Liver (tissue), 9 donors: ENCODE data around the gene TLR4. TPM values are rescaled to one million over a fixed set of nuclear protein-coding genes. Genes with fewer than 3 reads are reported as not detected.

Experiments used
- DNase-seq: peaks from one replicate; pipeline ENCODE4 v3.0.0-alpha.2; 2017; ENCODE audit warnings: low spot score
- H3K27ac ChIP-seq, 2 donors: one replicate each; pipeline ENCODE4 v1.7.0; 2013; ENCODE audit warnings: inconsistent platforms in 2 of 2, low read length in 2 of 2, control low read depth in 1 of 2, low read depth in 1 of 2, mild to moderate bottlenecking in 1 of 2
- H3K27me3 ChIP-seq, 4 donors: one replicate each; pipeline versions ENCODE4 v1.6.1 to v1.7.0; 2013; ENCODE audit warnings: low read length in 3 of 4, inconsistent platforms in 1 of 4, mild to moderate bottlenecking in 1 of 4, moderate library complexity in 1 of 4; ENCODE audit not compliant: control insufficient read depth in 4 of 4, insufficient read depth in 4 of 4
- H3K36me3 ChIP-seq, 4 donors: one replicate each; pipeline versions ENCODE4 v1.6.1 to v1.7.0; 2013; ENCODE audit warnings: low read length in 3 of 4, mild to moderate bottlenecking in 3 of 4, low read depth in 1 of 4, moderate library complexity in 1 of 4; ENCODE audit not compliant: control insufficient read depth in 4 of 4, insufficient read depth in 3 of 4
- H3K4me1 ChIP-seq, 4 donors: one replicate each; pipeline versions ENCODE4 v1.6.1 to v1.7.0; 2013; ENCODE audit warnings: low read length in 3 of 4, mild to moderate bottlenecking in 3 of 4, moderate library complexity in 1 of 4; ENCODE audit not compliant: control insufficient read depth in 4 of 4, insufficient read depth in 4 of 4
- H3K4me3 ChIP-seq, 3 donors: one replicate each; pipeline versions ENCODE4 v1.6.1 to v1.7.0; 2013; ENCODE audit warnings: low read length in 3 of 3, control low read depth in 1 of 3, low read depth in 1 of 3, mild to moderate bottlenecking in 1 of 3
- H3K9ac ChIP-seq, 2 donors: one replicate each; pipeline ENCODE4 v1.7.0; 2013; ENCODE audit warnings: low read length in 2 of 2, mild to moderate bottlenecking in 2 of 2, moderate library complexity in 2 of 2, control low read depth in 1 of 2, low read depth in 1 of 2
- H3K9me3 ChIP-seq, 4 donors: one replicate each; pipeline versions ENCODE4 v1.6.1 to v1.7.0; 2013; ENCODE audit warnings: low read length in 3 of 4; ENCODE audit not compliant: control insufficient read depth in 4 of 4
- EGR1 ChIP-seq, 2 donors: IDR thresholded peaks; 2 replicates each; pipeline ENCODE4 v1.6.1; 2016 to 2018; ENCODE audit warnings: antibody characterized with exemption in 2 of 2, low read depth in 2 of 2
- FOXA1 ChIP-seq: IDR thresholded peaks from 2 replicates; pipeline ENCODE4 v1.6.1; 2016; ENCODE audit warnings: antibody characterized with exemption
- FOXA2 ChIP-seq: IDR thresholded peaks from 2 replicates; pipeline ENCODE4 v1.6.1; 2016; ENCODE audit warnings: antibody characterized with exemption
- GABPA ChIP-seq, 2 donors: IDR thresholded peaks in 1 of 2; conservative IDR thresholded peaks in 1 of 2; 2 replicates each; pipeline ENCODE4 v1.6.1; 2016; ENCODE audit warnings: antibody characterized with exemption in 2 of 2, mild to moderate bottlenecking in 1 of 2, moderate library complexity in 1 of 2
- HNF4A ChIP-seq, 2 donors: conservative IDR thresholded peaks; 2 replicates each; pipeline ENCODE4 v1.6.1; 2016; ENCODE audit warnings: antibody characterized with exemption in 2 of 2, mild to moderate bottlenecking in 2 of 2
- HNF4G ChIP-seq: IDR thresholded peaks from 2 replicates; pipeline ENCODE4 v1.6.1; 2016; ENCODE audit warnings: antibody characterized with exemption
- JUND ChIP-seq, 2 donors: IDR thresholded peaks; 2 replicates each; pipeline ENCODE4 v1.6.1; 2016; ENCODE audit warnings: antibody characterized with exemption in 2 of 2
- MAX ChIP-seq: IDR thresholded peaks from 2 replicates; pipeline ENCODE4 v1.6.1; 2016; ENCODE audit warnings: antibody characterized with exemption
- NR2F2 ChIP-seq: IDR thresholded peaks from 2 replicates; pipeline ENCODE4 v1.6.1; 2016; ENCODE audit warnings: antibody characterized with exemption
- RAD21 ChIP-seq, 2 donors: IDR thresholded peaks; 2 replicates each; pipeline ENCODE4 v1.6.1; 2016; ENCODE audit warnings: antibody characterized with exemption in 2 of 2, mild to moderate bottlenecking in 2 of 2
- REST ChIP-seq: IDR thresholded peaks from 2 replicates; pipeline ENCODE4 v1.6.1; 2016; ENCODE audit warnings: antibody characterized with exemption, mild to moderate bottlenecking
- RXRA ChIP-seq, 2 donors: IDR thresholded peaks; 2 replicates each; pipeline ENCODE4 v1.6.1; 2017 to 2018; ENCODE audit warnings: antibody characterized with exemption in 2 of 2, mild to moderate bottlenecking in 1 of 2
- SP1 ChIP-seq: IDR thresholded peaks from 2 replicates; pipeline ENCODE4 v1.6.1; 2018; ENCODE audit warnings: antibody characterized with exemption, mild to moderate bottlenecking
- TAF1 ChIP-seq: conservative IDR thresholded peaks from 2 replicates; pipeline ENCODE4 v1.6.1; 2016; ENCODE audit warnings: antibody characterized with exemption, mild to moderate bottlenecking
- YY1 ChIP-seq: IDR thresholded peaks from 2 replicates; pipeline ENCODE4 v1.6.1; 2016; ENCODE audit warnings: antibody characterized with exemption, mild to moderate bottlenecking
- ZBTB33 ChIP-seq: IDR thresholded peaks from 2 replicates; pipeline ENCODE4 v1.6.1; 2016; ENCODE audit warnings: antibody characterized with exemption
- WGBS: extraction: QIAGEN DNeasy Blood & Tissue Kit; methylation state at CpG from one replicate; pipeline ENCODE4 v1.1.7; 2013; 5-methylcytosine and 5-hydroxymethylcytosine counted together
- polyA plus RNA-seq, 2 donors: library from polyadenylated mRNA; stranded (reverse) in 1 of 2; unstranded in 1 of 2; fragments of 200-250 nt in 1 of 2; fragments of >200 nt in 1 of 2; fragmentation: Nextera tagmentation in 1 of 2; extraction: Ambion mirVana in 1 of 2; gene quantifications; one replicate each; pipeline versions ENCODE4 v1.2.1 to v1.2.3, GENCODE V29; 2013 to 2015
- total RNA-seq, 2 donors: library from RNA; depleted of rRNA; stranded (reverse); fragments of >200 nt; gene quantifications; one replicate each; pipeline ENCODE4 v1.2.3, GENCODE V29; 2014
- TF ChIP-seq, protein P1 (sequence below): IDR thresholded peaks from 2 replicates; pipeline ENCODE4 v1.6.1; 2016; ENCODE audit warnings: antibody characterized with exemption
- TF ChIP-seq, protein P2 (sequence below): fragments of 150-350 bp; IDR thresholded peaks from 2 replicates; pipeline ENCODE4 v1.5.1; 2017; ENCODE audit warnings: improper control_type of control experiment, low read depth, low read length; ENCODE audit not compliant: missing input control
- donor health status: healthy.
- donor health status: healthy.
- donor health status: healthy.
- donor health status: healthy.
- donor health status: healthy.

Gene TLR4
- total and polyA plus RNA-seq, 4 donors: 5.4 to 23.3 (median 10.0) TPM

DNA sequence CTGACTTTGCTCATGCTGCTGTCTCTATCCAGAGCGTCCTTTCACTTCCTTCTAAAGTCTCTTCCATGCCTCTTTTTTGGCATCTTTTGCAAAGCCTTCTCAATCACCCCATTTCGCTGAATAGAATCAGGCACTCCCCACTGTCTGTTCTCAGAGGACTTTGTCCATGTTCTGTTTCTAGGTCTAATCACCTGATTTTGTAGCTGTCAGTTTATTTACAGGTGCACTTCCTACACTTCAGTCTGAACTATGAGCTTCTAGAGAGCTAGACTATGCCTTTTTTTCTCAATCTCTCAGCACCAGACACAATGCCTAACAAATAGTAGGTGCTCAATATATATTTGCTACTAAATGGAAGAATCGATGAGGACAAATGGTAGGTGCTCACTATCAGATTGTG lies 29.9 kb downstream of the TLR4 start:
- TF ChIP-seq, protein P1, sequence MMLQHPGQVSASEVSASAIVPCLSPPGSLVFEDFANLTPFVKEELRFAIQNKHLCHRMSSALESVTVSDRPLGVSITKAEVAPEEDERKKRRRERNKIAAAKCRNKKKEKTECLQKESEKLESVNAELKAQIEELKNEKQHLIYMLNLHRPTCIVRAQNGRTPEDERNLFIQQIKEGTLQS: no peak
- TF ChIP-seq RXRA (IDR thresholded peaks at IDR 0.05) (no peak), SP1 (no peak), TAF1 (no peak), YY1 (no peak), GABPA (IDR thresholded peaks at IDR 0.05 in 1 of 2, conservative IDR thresholded peaks at IDR 0.05 in 1 of 2) (no peak), EGR1 (IDR thresholded peaks at IDR 0.05; ENCODE audit: low read depth in 2 of 2) (no peak), HNF4G (no peak), FOXA1 (no peak), JUND (IDR thresholded peaks at IDR 0.05) (no peak), REST (no peak), NR2F2 (no peak), FOXA2 (no peak), HNF4A (conservative IDR thresholded peaks at IDR 0.05) (no peak), ZBTB33 (no peak), MAX (no peak), RAD21 (IDR thresholded peaks at IDR 0.05) (no peak)
- TF ChIP-seq, protein P2, sequence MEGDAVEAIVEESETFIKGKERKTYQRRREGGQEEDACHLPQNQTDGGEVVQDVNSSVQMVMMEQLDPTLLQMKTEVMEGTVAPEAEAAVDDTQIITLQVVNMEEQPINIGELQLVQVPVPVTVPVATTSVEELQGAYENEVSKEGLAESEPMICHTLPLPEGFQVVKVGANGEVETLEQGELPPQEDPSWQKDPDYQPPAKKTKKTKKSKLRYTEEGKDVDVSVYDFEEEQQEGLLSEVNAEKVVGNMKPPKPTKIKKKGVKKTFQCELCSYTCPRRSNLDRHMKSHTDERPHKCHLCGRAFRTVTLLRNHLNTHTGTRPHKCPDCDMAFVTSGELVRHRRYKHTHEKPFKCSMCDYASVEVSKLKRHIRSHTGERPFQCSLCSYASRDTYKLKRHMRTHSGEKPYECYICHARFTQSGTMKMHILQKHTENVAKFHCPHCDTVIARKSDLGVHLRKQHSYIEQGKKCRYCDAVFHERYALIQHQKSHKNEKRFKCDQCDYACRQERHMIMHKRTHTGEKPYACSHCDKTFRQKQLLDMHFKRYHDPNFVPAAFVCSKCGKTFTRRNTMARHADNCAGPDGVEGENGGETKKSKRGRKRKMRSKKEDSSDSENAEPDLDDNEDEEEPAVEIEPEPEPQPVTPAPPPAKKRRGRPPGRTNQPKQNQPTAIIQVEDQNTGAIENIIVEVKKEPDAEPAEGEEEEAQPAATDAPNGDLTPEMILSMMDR: no peak
- DNase-seq: no peak
- no peak overlapping the region for H3K4me3 ChIP-seq
- H3K27me3 ChIP-seq: no peaks in the 10 kb centered on the region
- no peaks in the 10 kb centered on the region for H3K9me3 ChIP-seq
- no peaks in the 10 kb centered on the region for H3K36me3 ChIP-seq
- H3K9ac ChIP-seq: no peak overlapping the region
- 90% methylated on average over 3 of the region's 3 CpGs for WGBS
- H3K4me1 ChIP-seq: no peaks in the 10 kb centered on the region
- no peak overlapping the region for H3K27ac ChIP-seq
